Uterus (tissue), 4 donors: ENCODE results near the gene TMEM35B. TPM values are rescaled to one million over a fixed set of nuclear protein-coding genes. Genes with fewer than 3 reads are reported as not detected.
"Not testable (repeated sequence)": the region's sequence is repeated elsewhere in the genome, so short reads cannot be mapped to it uniquely, and the experiment has no call there.

Experiments
- DNase-seq, 2 donors: peaks; one replicate each; pipeline ENCODE4 v3.0.0-alpha.2; 2019 to 2020
- H3K27ac ChIP-seq, 2 donors: fragments of 200-600 bp; sonication (generic); 1 replicate in 1 of 2; 2 replicates in 1 of 2; pipeline ENCODE4 v1.5.1; 2016 to 2018
- H3K27me3 ChIP-seq, 2 donors: fragments of 200-600 bp; sonication (generic); one replicate each; pipeline ENCODE4 v1.5.1; 2018 to 2019; ENCODE audit warnings: control low read depth in 1 of 2
- H3K36me3 ChIP-seq, 2 donors: fragments of 200-600 bp; sonication (generic); one replicate each; pipeline ENCODE4 v1.5.1; 2019; ENCODE audit warnings: control low read depth in 1 of 2
- H3K4me1 ChIP-seq, 2 donors: fragments of 200-600 bp; sonication (generic); one replicate each; pipeline ENCODE4 v1.5.1; 2018 to 2019; ENCODE audit warnings: control low read depth in 1 of 2
- H3K4me3 ChIP-seq, 2 donors: fragments of 200-600 bp; sonication (generic); 1 replicate in 1 of 2; 2 replicates in 1 of 2; pipeline ENCODE4 v1.5.1; 2018 to 2019; ENCODE audit warnings: mild to moderate bottlenecking in 1 of 2
- H3K9me3 ChIP-seq, 2 donors: fragments of 200-600 bp; sonication (generic); one replicate each; pipeline ENCODE4 v1.5.1; 2019; ENCODE audit warnings: control low read depth in 1 of 2
- CTCF ChIP-seq, 4 experiments: fragments of 200-600 bp in 2 of 4; fragments of 450-650 bp in 2 of 4; sonication (generic) in 2 of 4; IDR thresholded peaks; one replicate each; pipeline ENCODE4 v1.5.1; 2016 to 2019; ENCODE audit warnings: antibody characterized with exemption in 4 of 4, mild to moderate bottlenecking in 2 of 4, moderate library complexity in 1 of 4
- POLR2A ChIP-seq, 2 donors: fragments of 450-650 bp; IDR thresholded peaks; one replicate each; pipeline ENCODE4 v1.6.1; 2016; ENCODE audit warnings: antibody characterized with exemption in 2 of 2, mild to moderate bottlenecking in 1 of 2, moderate library complexity in 1 of 2
- intact Hi-C: fragments of 100-400 bp; cut with DNase I; formaldehyde crosslinking; loops from one replicate; pipeline ENCODE4 v1.15.1; 2023; ENCODE audit warnings: low total_unique reads
- total RNA-seq, 4 donors: library from RNA; depleted of rRNA in 3 of 4; stranded (reverse); fragments of >200 nt in 3 of 4; gene quantifications; one replicate each; pipeline versions ENCODE4 v1.1.0 to v1.2.4, GENCODE V29; 2014 to 2023
- donor health status: DM: yes; HTN: yes; CAD: no.

Gene TMEM35B
- total RNA-seq, 4 donors from 2014 or later, result 35.6 to 106 (median 71.2) TPM

- no peak overlapping the region for H3K27ac ChIP-seq
- no peaks in the 10 kb centered on the region for H3K9me3 ChIP-seq
- H3K4me3 ChIP-seq, result no peak overlapping the region
- no peak for DNase-seq
- TF ChIP-seq CTCF (IDR thresholded peaks at IDR 0.05) (no peak), POLR2A (IDR thresholded peaks at IDR 0.05) (no peak)
- H3K36me3 ChIP-seq, result no peaks in the 10 kb centered on the region
- intact Hi-C loops, result no loop called here
- H3K27me3 ChIP-seq, result no peaks in the 10 kb centered on the region
- H3K4me1 ChIP-seq, result no peaks in the 10 kb centered on the region
Observed at GRCh38 chr1:34994878-34995277, 9.7 kb upstream of the TMEM35B start.

- Histone ChIP-seq H3K9me3 (no peaks in the 10 kb centered on the region), H3K4me3 (no peak overlapping the region), H3K4me1 (peaks cover 7% of the 10 kb centered on the region in 2 donors), H3K36me3 (no peaks in the 10 kb centered on the region), H3K27ac (no peak overlapping the region), H3K27me3 (no peaks in the 10 kb centered on the region)
- intact Hi-C loops, result no loop called here
- TF ChIP-seq CTCF (IDR thresholded peaks at IDR 0.05) (no peak), POLR2A (IDR thresholded peaks at IDR 0.05) (no peak)
- DNase-seq, result no peak
Observed at GRCh38 chr1:34988581-34988980, 3.4 kb upstream of the TMEM35B start.

- Histone ChIP-seq H3K4me3 (no peak overlapping the region), H3K36me3 (no peaks in the 10 kb centered on the region), H3K27ac (no peak overlapping the region), H3K4me1 (peaks cover 7 to 9% of the 10 kb centered on the region in 2 donors), H3K9me3 (no peaks in the 10 kb centered on the region), H3K27me3 (no peaks in the 10 kb centered on the region)
- intact Hi-C loops, result no loop called here
- no peak for DNase-seq
- TF ChIP-seq CTCF (IDR thresholded peaks at IDR 0.05) (no peak), POLR2A (IDR thresholded peaks at IDR 0.05) (no peak)
Observed at GRCh38 chr1:34988147-34988546, 3.0 kb upstream of the TMEM35B start.

GRCh38 chr1:34987018-34987417 lies 1.9 kb upstream of the TMEM35B start:
- Histone ChIP-seq H3K36me3 (no peaks in the 10 kb centered on the region), H3K4me3 (no peak overlapping the region), H3K27ac (peak overlapping the region; percentile 8 to 86), H3K27me3 (no peaks in the 10 kb centered on the region), H3K9me3 (no peaks in the 10 kb centered on the region), H3K4me1 (peaks cover 7 to 9% of the 10 kb centered on the region in 2 donors)
- DNase-seq, result no peak
- intact Hi-C loops, result no loop called here
- TF ChIP-seq CTCF (IDR thresholded peaks at IDR 0.05), result no peak

- intact Hi-C loops, H3K27me3 ChIP-seq, H3K9me3 ChIP-seq, H3K36me3 ChIP-seq, DNase-seq, H3K4me1 ChIP-seq: not testable (repeated sequence)
- Histone ChIP-seq H3K27ac (peak overlapping the region; percentile 86 to 97), H3K4me3 (peak overlapping the region; percentile 43 to 86)
Observed at GRCh38 chr1:34985609-34985904, 410 bp upstream of the TMEM35B start.

- no peak for DNase-seq
- peak overlapping the region; percentile 43 to 86 for H3K4me3 ChIP-seq
- no peaks in the 10 kb centered on the region for H3K9me3 ChIP-seq
- H3K36me3 ChIP-seq, result no peaks in the 10 kb centered on the region
- H3K4me1 ChIP-seq, result peaks cover 7 to 9% of the 10 kb centered on the region in 2 donors
- no peaks in the 10 kb centered on the region for H3K27me3 ChIP-seq
- peak overlapping the region; percentile 86 to 97 for H3K27ac ChIP-seq
- no peak for TF ChIP-seq CTCF (IDR thresholded peaks at IDR 0.05)
- TF ChIP-seq POLR2A (IDR thresholded peaks at IDR 0.05), result no peak
- intact Hi-C loops, result no loop called here
Observed at GRCh38 chr1:34984435-34984792, 733 bp downstream of the TMEM35B start.
